TTC549 (cell line): ENCODE measurements around the gene STK32B.
"Not testable (repeated sequence)": the region's sequence is repeated elsewhere in the genome, so short reads cannot be mapped to it uniquely, and the experiment has no call there.

ENCODE experiments used
- FAIRE-seq: peaks from 2 replicates; lab custom pipeline; 2012; peaks lifted over from hg19 to GRCh38; lab: Jason Lieb, UNC

STK32B gene

DNA sequence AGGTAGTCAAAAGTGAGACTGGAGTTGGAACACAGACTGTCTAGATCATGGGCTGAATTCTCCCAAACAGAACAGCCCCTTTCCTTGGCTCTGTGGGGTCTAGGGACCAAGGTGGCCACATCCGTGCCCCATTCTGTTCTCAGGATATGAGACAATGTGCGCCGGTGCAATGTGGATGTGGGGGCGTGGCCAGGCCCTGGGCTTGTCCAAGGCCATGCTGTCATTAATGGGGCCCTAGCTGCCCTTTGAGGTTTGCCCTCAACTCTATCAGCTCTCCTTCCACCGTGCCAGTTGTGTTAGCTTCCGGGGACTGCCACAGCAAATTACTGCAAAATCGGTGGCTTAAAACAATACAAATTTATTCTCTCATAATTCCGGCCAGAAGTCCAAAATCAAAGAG is 344.5 kb downstream of the STK32B start:
- FAIRE-seq: no peak

GRCh38 chr4:5398056-5398455 is 346.8 kb downstream of the STK32B start:
- no peak for FAIRE-seq

DNA sequence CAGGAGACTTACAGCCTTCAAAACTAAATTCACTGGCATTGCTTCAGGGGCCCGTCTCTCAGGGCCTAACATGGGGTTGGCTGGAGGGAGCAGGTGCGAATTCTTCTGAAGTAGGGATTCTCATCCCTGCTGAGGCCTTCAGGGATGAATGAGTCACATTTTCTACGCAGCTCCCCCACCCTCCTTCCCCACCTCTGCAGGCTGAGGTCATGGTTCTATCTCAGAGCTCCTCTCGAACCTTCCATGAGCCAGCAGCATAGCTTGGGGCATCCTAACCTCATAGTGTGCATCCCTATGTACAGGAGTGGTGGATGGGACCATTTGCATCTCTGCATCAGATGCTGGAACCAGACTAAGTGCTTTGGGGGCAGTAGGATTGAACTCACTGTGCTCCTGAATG is 347.8 kb downstream of the STK32B start:
- FAIRE-seq: no peak

DNA sequence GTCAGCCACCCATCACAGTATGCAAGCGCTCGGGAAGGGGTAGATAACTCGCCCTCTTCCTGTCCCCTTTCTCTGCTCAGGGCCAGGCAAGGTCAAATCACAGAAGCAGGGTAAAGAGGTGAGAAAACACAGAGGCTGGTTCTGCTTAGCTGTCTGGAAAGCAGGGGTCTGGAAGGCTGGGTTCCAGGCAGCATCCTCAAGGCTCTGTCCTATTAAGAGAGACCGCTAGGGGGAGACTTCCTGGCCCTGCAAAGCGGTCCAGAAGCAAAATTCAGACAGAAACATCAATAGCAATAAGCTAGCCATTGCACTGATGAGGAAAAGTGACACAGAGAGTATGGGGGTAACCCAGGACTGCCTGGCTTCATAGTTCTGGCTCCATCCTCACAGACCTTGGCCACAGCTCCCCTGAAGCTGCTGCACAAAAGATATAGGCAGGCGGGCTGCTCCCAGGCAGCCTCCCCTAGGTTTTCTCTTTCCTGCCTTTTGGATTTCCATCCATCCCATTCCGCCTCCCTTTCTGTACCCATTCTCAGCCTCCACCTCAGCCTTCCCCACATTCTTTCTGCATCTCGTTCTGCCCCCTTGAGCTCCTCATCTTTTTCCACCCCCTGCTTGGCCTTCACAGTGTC is 348.6 kb downstream of the STK32B start:
- FAIRE-seq: no peak

DNA sequence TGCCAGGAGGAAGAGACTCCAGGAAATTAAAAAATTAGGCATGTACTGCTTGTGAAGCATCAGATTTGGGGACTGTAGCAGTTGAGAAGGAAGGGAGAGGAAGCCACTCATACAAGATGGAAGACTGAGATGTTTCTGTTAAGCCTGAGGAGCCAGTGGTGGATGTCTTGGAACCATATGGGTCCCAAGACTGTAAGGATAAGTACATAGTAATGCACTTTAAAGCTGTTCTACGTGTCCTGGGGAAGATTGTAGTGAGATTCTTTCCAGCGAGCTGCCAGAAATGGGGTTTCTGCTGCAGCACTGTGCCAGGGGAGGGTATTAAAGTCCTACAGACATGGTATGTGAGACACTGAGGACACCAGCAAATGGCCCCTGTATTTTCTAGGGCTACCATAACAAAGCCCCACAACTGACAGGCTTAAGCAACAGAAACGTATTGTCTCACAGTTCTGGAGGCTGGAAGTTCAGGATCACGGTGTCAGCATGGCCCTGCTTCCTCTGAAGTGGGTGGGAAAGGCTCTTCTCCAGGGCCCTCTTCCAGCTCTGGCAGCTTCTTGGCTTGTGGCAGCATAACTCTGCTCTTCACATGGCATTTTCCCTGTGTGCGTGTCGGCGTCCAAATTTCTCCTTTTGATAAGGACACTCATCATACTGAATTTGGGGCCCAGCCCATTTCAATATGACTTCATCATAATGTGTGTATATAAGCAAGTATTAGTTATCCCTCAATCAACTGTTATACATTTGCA is 352.6 kb downstream of the STK32B start:
- no peak for FAIRE-seq

DNA sequence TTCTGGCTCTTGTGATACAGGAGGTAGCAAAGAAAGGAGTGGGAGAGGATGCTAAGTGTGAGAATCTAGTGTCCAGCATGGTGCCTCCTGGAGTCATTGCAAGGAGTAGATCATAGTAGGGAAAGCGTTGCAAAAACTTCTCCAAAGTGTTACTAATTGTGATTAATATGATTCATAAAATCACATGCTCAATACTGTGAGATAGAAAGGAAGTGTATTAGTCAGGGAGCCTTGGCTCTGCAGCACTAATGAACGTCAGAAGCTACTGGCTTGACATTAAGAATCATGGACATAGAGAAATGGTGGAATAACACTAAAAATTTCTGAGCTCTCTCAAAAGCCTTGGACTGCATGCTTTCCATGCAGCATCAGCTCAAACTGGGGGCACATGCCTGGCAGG is 358.0 kb downstream of the STK32B start:
- FAIRE-seq: no peak

- no peak for FAIRE-seq
Observed at GRCh38 chr4:5409972-5410618, 358.8 kb downstream of the STK32B start.

DNA sequence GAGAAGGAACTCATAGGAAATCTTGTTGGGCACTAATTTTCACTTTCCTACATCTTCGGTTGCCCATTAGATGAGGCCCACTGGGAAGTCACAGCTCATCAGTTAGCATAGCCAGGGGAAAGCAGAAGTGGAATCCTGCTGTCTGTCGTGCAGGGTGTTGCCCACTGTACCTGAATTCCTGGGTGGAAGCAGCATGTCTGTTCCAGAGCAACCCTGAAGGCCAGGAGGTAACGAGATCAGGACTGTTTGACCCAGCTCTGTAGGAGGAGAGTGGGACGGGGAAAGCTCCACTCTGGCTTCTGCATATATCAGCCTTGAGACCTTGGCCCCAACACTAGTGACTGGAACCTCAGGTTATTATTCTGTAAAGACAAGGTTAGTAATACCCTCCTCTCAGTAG is 361.0 kb downstream of the STK32B start:
- no peak for FAIRE-seq

- no peak for FAIRE-seq
Observed at GRCh38 chr4:5412751-5413150, 361.5 kb downstream of the STK32B start.

GRCh38 chr4:5416637-5417036 is 365.4 kb downstream of the STK32B start:
- no peak for FAIRE-seq

GRCh38 chr4:5420266-5420665 is 369.0 kb downstream of the STK32B start:
- FAIRE-seq: no peak

- FAIRE-seq: no peak
Observed at GRCh38 chr4:5421416-5421815, 370.1 kb downstream of the STK32B start.

DNA sequence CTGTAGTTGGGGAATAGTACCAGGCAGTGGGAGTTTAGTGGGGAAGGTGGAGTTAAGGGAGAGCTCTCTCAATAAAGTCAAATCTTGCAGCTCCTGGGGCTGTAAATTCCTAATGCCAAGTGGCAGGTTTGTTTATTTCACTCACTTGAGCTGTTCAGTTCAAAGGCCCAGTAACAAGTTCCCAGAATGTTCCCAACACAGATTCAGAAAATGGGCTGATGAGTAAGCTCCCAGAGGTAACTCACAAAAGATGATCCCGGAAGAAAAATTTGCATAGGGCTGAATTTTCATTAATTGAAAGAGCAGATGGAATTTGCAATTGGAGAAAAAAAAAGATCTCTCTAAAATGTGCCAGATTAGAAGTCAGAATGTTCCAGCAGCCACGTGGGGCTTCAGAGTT is 370.9 kb downstream of the STK32B start:
- no peak for FAIRE-seq

- FAIRE-seq: no peak
Observed at GRCh38 chr4:5423670-5424069, 372.4 kb downstream of the STK32B start.

DNA sequence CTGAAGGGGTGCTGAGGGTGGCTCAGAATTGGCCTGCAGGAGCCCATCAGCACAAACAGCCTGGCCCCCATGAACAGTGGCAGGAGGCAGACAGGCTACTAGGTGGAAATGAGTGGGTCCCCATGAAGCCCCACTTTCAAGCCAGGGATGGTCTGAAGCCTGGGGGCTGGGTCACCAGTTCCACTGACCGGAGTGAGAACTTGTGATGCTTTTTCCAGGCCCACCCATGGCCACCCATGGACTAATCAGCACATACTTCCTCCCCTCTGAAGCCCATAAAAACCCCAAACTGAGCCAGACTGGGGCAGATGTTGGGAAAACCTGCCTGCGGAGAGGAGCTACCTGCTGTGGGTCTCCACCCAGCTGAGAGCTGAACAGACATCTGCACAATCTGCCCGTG is 372.9 kb downstream of the STK32B start:
- FAIRE-seq: no peak

DNA sequence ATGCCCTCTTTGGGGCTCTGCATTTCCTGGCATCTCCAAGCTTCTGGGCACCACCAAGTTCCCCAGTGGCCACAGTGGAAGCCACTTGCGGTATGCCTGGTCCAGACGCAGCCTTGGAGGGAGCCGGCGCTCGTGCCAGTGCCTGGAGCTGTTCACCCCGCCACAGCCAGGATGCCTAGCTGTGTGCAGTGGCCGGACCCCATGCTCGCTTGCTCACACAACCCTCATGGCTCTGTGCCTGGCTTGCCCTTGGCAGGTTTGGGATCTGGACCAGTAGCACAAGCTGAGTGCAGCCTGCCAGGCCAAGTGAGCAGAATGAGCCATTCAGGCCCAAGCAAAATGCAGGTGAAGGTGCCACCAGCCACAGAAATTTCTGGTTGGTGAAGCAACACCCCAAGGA is 373.6 kb downstream of the STK32B start:
- FAIRE-seq: no peak

- no peak for FAIRE-seq
Observed at GRCh38 chr4:5429747-5430146, 378.5 kb downstream of the STK32B start.

DNA sequence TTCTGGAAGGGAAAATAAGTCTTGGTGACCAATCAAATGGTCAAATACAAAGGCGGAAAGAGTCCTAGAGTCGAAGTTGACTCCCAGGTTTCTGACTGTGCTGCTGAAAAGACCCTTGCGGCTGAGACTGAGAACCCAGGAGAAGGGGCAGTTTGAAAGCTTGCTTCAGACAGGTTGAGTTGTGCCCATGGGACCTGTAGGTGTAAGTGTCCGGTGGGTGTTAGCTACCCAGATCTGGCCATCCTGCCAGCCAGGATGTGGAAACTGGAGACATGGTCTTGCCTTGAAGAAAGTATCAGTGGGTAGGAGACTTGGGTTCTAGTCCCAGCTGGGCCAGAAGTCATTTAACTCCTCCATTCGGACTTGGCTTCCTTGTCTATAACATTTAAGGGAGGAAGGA is 381.9 kb downstream of the STK32B start:
- FAIRE-seq: no peak

DNA sequence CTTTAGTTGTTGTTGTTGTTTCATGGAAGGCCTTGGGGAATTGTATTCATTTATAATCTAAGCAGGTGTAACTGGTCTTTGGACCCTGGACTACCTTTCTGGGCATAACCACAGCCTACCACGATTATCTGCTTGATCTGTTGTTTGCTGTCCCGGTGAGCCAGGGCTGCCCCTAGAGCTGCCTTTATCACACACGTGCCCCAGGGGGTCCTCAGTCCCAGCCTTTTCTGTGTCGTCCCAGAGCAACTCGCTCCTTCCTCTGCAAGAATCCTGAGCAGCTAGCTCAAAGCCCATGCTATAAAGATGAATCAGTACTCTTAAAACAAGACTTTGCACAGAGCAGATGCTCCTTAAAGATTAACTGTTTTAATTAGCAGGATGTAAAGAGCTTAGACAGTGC is 383.9 kb downstream of the STK32B start:
- FAIRE-seq: no peak

DNA sequence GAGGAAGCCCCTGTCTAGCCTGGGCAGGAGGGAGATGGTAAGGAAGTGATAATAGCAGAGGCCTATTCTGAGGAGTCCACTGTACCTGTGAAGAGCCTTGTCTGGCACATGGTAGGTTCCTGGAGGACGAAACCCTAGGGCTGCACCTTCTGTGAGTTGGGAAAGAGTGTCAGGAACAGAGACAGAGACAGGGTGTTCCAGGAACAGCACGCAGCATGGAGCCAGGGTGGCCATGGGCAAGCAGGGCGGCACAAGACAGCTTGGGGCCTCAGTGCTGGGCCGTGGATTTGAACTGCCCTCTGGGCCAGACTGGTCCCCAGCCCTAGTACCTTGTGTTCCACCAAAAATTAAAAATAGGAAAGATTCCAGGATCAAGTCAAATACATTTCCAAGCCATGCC is 384.5 kb downstream of the STK32B start:
- FAIRE-seq: no peak

DNA sequence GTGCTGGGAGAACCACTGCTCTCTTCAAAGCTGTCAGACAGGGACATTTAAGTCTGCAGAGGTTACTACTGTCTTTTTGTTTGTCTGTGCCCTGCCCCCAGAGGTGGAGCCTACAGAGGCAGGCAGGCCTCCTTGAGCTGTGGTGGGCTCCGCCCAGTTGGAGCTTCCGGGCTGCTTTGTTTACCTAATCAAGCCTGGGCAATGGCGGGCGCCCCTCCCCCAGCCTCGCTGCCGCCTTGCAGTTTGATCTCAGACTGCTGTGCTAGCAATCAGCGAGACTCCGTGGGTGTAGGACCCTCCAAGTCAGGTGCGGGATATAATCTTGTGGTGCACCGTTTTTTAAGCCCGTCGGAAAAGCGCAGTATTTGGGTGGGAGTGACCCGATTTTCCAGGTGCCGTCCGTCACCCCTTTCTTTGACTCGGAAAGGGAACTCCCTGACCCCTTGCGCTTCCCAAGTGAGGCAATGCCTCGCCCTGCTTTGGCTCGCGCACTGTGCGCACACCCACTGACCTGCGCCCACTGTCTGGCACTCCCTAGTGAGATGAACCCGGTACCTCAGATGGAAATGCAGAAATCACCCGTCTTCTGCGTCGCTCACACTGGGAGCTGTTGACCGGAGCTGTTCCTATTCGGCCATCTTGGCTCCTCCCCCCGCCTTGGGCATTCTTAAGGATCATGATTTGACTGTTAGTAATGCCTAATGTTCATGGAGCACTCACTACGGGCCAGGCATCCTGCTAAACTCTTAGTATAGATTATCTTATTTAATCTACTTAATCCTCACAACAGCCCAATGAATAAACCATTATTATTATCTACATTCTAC is 392.9 kb downstream of the STK32B start:
- not testable (repeated sequence) for FAIRE-seq

DNA sequence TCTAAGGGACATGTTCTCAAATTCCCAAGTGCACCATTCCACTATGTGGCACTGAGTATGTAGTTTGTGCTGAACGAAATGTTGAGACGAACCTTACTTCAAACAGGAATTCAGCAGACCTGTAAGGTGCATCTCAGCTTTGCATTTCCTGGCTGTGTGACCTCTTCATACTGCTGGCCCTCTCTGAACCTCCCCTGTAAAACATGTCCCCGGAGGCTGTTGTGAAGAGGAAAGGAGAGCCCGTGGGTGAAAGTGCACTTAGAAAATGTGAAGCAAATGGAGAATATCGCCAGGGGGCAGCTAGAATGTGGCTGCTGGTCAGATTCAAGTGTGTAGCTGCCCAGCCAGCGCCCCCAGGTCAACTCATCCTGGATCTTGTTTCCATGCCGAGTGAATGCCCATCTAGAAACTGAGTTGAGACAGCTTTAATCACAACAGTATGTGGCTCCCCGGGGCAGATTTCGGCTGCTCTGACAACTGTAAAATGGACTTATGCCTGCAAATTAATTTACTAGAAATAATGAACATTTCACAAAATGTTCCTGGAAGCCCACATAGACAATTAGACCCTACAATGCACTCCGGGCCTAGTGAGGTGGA is 393.7 kb downstream of the STK32B start:
- no peak for FAIRE-seq
